ENCODE data around the gene ARSG. TPM values are rescaled to one million over a fixed set of nuclear protein-coding genes. Genes with fewer than 3 reads are reported as not detected.

ARSG gene
- total and polyA plus RNA-seq, 2 of the 13 experiments (the other 11 are each of a cell fraction or from before 2014, with no cell fraction given) = 3.7 to 15.2 TPM

DNA sequence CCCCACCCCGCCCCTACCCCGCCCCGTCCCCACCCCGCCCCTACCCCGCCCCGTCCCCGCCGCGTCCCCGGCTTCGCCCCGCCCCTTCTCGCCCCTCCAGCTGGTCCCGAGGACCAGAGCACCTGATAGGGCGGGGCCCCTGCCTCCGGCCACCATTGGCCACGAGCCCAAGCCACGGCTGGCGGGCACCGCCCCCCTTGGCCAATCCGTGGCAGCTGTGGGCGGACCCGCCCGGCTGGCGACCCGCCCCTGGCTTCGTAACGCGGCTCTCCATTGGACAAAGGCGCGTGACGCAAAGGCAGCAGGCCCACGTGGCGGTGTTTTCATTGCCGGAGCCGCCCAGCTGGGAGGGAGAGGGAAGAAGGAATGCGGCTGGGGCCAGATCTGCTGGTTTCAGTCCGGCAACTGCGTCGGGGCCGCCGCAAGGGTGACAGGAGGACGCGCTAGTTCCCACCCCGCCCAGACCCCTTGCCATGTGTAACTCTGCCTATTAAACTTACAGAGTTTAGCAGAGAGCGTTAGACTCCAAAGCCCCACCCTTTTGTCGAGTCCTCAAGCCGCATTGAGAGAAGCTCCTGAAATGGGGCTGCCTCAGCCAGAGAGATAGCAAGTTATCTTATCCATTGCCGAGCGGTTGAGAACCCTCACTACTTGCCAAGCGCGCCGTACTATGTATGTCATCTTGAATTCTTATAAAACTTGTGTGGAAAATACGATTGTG, 166.4 kb downstream of the ARSG start (continued):
- TF ChIP-seq ZNF18 (CRISPR knock-in tag; IDR thresholded peaks at IDR 0.05; ENCODE audit: insufficient replicate concordance) = no peak
- no peak for TF ChIP-seq HOXA9 (CRISPR knock-in tag; IDR thresholded peaks at IDR 0.05; ENCODE audit: borderline replicate concordance)
- no peak for TF ChIP-seq GPN1 (CRISPR knock-in tag; IDR thresholded peaks at IDR 0.05; ENCODE audit: borderline replicate concordance)
- TF ChIP-seq, protein P1, sequence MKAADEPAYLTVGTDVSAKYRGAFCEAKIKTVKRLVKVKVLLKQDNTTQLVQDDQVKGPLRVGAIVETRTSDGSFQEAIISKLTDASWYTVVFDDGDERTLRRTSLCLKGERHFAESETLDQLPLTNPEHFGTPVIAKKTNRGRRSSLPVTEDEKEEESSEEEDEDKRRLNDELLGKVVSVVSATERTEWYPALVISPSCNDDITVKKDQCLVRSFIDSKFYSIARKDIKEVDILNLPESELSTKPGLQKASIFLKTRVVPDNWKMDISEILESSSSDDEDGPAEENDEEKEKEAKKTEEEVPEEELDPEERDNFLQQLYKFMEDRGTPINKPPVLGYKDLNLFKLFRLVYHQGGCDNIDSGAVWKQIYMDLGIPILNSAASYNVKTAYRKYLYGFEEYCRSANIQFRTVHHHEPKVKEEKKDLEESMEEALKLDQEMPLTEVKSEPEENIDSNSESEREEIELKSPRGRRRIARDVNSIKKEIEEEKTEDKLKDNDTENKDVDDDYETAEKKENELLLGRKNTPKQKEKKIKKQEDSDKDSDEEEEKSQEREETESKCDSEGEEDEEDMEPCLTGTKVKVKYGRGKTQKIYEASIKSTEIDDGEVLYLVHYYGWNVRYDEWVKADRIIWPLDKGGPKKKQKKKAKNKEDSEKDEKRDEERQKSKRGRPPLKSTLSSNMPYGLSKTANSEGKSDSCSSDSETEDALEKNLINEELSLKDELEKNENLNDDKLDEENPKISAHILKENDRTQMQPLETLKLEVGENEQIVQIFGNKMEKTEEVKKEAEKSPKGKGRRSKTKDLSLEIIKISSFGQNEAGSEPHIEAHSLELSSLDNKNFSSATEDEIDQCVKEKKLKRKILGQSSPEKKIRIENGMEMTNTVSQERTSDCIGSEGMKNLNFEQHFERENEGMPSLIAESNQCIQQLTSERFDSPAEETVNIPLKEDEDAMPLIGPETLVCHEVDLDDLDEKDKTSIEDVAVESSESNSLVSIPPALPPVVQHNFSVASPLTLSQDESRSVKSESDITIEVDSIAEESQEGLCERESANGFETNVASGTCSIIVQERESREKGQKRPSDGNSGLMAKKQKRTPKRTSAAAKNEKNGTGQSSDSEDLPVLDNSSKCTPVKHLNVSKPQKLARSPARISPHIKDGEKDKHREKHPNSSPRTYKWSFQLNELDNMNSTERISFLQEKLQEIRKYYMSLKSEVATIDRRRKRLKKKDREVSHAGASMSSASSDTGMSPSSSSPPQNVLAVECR (CRISPR knock-in tag; IDR thresholded peaks at IDR 0.05; ENCODE audit: borderline replicate concordance) = peak; percentile 100
- TF ChIP-seq ZNF468 (CRISPR knock-in tag; IDR thresholded peaks at IDR 0.05) = no peak
- no peak for TF ChIP-seq ZNF251 (CRISPR knock-in tag; IDR thresholded peaks at IDR 0.05)
- TF ChIP-seq NR1H2 (CRISPR knock-in tag; IDR thresholded peaks at IDR 0.05; ENCODE audit: borderline replicate concordance, low read depth) = no peak
- TF ChIP-seq, protein P2, sequence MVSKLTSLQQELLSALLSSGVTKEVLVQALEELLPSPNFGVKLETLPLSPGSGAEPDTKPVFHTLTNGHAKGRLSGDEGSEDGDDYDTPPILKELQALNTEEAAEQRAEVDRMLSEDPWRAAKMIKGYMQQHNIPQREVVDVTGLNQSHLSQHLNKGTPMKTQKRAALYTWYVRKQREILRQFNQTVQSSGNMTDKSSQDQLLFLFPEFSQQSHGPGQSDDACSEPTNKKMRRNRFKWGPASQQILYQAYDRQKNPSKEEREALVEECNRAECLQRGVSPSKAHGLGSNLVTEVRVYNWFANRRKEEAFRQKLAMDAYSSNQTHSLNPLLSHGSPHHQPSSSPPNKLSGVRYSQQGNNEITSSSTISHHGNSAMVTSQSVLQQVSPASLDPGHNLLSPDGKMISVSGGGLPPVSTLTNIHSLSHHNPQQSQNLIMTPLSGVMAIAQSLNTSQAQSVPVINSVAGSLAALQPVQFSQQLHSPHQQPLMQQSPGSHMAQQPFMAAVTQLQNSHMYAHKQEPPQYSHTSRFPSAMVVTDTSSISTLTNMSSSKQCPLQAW (CRISPR knock-in tag; IDR thresholded peaks at IDR 0.05) = peak; percentile 77; the same call in 1 of the 2 replicates
- TF ChIP-seq ATF7-NPFF (CRISPR knock-in tag; IDR thresholded peaks at IDR 0.05; ENCODE audit: low read depth) = peak; percentile 81; the same call in 1 of the 2 replicates
- TF ChIP-seq ZFX (CRISPR knock-in tag; IDR thresholded peaks at IDR 0.05; ENCODE audit: low read depth) = no peak
- TF ChIP-seq, protein P3, sequence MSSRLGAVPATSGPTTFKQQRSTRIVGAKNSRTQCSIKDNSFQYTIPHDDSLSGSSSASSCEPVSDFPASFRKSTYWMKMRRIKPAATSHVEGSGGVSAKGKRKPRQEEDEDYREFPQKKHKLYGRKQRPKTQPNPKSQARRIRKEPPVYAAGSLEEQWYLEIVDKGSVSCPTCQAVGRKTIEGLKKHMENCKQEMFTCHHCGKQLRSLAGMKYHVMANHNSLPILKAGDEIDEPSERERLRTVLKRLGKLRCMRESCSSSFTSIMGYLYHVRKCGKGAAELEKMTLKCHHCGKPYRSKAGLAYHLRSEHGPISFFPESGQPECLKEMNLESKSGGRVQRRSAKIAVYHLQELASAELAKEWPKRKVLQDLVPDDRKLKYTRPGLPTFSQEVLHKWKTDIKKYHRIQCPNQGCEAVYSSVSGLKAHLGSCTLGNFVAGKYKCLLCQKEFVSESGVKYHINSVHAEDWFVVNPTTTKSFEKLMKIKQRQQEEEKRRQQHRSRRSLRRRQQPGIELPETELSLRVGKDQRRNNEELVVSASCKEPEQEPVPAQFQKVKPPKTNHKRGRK (CRISPR knock-in tag; IDR thresholded peaks at IDR 0.05) = no peak
- 0 out of 2 replicates have a peak, but pooled peaks have one; percentile 31 for TF ChIP-seq SIX1 (CRISPR knock-in tag; IDR thresholded peaks at IDR 0.05; ENCODE audit: borderline replicate concordance)
- TF ChIP-seq ZFP82 (CRISPR knock-in tag; IDR thresholded peaks at IDR 0.05; ENCODE audit: borderline replicate concordance) = no peak
- no peak for TF ChIP-seq ZNF781 (CRISPR knock-in tag; IDR thresholded peaks at IDR 0.05; ENCODE audit: borderline replicate concordance, not compliant biosample characterization)
- TF ChIP-seq ZFP91 (CRISPR knock-in tag; IDR thresholded peaks at IDR 0.05; ENCODE audit: borderline replicate concordance) = peak; percentile 88
- no peak for TF ChIP-seq EED (CRISPR knock-in tag; IDR thresholded peaks at IDR 0.05)
